Camera-type eye (tissue), 1 donor: Measurements from ENCODE around the gene SPIN1. TPM values are rescaled to one million over a fixed set of nuclear protein-coding genes. Genes with fewer than 3 reads are reported as not detected.

Source experiments
- total RNA-seq: library from RNA; depleted of rRNA; stranded (reverse); fragments of >200 nt; gene quantifications from one replicate; pipeline ENCODE4 v1.2.3, GENCODE V29; 2014

The SPIN1 gene
- 209 TPM for total RNA-seq

DNA sequence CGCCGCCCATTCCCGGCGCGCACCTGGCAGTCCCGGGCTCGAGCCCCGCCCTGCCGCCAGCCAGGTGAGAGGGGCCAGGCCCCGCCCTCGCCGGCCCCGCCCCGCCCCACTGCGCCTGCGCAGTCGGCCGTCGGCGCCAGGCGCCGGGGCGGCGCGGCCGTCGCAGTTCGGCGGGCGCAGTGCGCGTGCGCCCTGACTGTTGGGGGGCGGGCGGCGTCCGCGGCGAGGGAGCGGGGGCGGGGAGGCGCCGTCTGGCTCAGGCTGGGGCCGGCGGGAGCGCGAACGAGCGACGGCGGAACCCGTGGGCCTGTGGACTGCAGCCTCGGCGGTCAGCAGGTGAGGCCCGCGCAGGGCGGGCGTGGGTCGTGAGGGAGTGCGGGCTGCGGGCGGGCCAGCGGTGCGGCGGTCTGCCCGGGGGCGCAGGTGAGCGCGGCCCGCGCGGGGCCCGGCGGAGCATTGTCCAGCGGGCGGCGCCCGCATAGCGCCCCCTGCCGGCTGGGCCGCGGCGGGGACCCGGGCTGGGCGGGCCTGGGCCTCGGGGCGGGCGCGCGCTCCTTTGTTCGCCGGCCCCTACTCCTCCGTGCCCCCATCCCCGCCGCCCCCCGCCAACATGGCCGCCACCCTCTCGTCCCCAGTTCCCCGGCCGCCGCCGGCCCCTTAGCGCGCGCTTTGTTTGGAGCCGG, at the start of gene SPIN1:
Gene SPIN1, plus strand, starts transcription at position 242 of the 683 bp plus-strand sequence. CDS start 38,096 bp downstream, outside the sequence.

Other genes starting within 250 kb of the SPIN1 start
- not detected for gene SPATA31C2, start 250.0 kb upstream of the SPIN1 start, total RNA-seq
- gene NXNL2, start 146.7 kb downstream of the SPIN1 start, total RNA-seq: 2.4 TPM